COR-L47 (cell line): ENCODE data around the gene PEX26.
"Not testable (repeated sequence)": the region's sequence is repeated elsewhere in the genome, so short reads cannot be mapped to it uniquely, and the experiment has no call there.

Source experiments
- DNase-seq: peaks from one replicate; lab custom pipeline; 2025; lab: John Stamatoyannopoulos, UW

Gene PEX26

DNA sequence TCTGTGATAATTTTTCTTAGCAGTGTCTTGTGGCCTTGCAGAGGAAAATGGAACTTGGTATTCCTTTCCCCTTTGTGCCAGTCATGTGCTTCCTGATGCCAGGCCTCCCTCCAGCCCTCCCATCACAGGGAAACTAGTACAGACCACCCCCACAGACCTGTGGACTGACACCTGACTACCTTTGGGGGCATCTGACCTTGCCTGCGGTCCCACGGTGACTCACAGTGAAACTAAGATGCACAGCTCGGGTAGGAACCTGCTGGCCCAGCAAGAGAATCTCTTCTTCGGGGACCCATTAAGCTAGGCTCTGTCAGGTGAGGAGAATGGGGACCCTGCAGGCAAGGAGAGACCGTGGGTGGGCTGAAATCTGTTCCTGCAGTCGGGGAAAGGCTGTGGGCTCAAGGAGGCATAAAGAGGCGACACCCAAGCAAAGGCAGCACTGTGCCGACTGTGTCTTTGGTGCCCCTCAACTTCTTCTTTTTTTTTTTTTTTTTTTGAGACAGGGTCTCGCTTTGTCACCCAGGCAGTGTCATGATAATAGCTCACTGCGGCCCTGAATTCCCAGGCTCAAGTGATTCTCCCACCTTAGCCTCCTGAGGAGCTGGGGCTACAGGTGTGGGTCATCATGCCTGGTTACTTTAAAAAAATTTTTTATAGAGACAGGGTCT is 20.8 kb upstream of the PEX26 start:
- no peak for DNase-seq

DNA sequence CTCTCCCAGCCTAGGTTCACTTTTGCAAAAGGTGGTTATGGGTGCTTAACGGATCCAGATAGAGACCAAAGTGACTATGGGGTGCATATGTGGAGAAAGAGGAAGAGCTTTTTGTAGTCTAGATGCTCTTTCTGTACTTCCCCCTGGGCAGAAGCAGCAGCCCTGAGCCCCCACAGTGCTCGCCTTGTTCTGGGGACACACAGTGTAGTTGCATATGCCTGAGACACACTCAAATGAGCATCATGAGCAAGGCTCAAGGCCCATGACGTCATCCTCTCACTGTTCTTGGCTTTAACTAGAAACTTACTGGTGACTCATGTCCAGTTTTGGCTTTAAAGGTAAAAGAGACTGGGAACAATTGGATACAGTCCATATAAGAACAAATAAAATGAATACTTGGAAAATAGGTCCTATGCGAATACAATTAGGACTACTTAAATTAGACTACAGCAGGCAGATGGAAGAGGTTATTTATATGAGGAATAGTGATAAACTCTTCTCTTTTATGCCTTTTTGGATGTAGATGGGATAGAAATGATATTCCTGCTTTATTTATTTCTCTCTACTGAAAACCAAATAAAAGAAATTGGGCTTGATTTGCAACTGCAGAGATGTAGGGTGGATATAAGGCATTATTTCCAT is 20.1 kb upstream of the PEX26 start:
- no peak for DNase-seq

- DNase-seq, result no peak
Measured at GRCh38 chr22:18058371-18059093, 19.3 kb upstream of the PEX26 start.

GRCh38 chr22:18059094-18059417 is 18.7 kb upstream of the PEX26 start:
- DNase-seq, result no peak

GRCh38 chr22:18059473-18059872 is 18.3 kb upstream of the PEX26 start:
- DNase-seq, result no peak

DNA sequence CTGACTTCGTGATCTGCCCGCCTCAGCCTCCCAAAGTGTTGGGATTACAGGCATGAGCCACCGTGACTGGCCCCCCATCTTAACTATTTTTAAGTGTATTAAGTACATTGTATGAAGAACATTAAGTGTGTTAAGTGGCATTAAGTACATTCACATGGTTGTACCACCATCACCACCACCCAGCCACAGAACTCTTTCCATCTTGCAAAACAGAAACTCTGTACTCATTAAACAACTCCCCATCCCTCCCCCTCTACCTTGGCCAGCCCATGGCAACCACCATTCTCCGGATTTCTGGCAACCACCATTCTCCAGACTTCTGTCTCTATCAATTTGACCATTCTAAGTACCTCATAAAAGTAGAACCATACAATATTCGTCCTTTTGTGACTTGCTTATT is 17.8 kb upstream of the PEX26 start:
- DNase-seq, result no peak

DNA sequence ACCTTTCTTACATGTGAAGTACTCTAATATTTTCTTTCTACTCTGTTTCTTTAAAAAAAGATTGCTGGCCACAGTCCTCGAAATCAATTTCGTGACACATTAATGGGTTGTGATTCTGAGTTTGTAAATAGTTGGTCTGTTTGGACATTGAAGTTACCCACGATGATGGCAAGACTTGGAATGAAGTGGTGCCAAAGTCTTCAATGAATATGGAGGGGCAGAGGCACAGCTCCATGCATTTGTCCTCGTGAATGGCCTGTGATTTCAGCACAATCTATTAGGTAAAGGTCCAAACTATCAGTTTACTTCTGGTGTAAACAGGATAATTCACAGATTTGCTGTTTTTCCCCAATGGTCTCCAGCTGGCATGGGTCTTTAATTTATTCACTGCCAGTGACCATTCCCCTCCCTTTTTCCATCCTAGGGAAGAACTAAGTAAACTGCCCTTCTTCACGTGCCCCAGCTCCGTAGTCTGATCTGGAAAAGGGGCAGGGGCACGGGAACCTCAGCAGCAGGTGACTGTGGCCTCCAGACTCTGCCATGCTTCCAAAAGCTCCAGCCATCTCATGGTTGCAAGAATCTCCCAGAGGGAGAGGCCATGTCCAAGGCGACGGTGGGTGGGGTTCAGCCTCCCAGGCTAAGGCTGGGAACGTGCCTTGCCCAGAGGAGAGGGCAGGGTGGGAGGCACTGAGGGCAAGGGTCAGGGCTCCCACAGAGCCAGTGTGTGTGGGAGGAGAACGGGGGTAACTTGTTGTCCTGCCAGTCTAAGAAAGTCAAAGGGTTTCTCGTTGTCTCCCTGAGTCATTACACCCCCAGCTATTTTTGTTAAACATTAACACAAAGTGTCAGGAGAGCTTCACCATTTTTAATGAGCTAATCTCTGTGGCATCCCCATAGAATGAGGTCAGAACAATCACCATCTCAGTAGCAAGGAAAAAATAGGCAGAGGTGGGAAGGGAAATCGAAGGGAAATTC is 16.9 kb upstream of the PEX26 start:
- no peak for DNase-seq

- DNase-seq, result no peak
Measured at GRCh38 chr22:18062421-18062820, 15.4 kb upstream of the PEX26 start.

GRCh38 chr22:18063306-18063705 is 14.5 kb upstream of the PEX26 start:
- no peak for DNase-seq

DNA sequence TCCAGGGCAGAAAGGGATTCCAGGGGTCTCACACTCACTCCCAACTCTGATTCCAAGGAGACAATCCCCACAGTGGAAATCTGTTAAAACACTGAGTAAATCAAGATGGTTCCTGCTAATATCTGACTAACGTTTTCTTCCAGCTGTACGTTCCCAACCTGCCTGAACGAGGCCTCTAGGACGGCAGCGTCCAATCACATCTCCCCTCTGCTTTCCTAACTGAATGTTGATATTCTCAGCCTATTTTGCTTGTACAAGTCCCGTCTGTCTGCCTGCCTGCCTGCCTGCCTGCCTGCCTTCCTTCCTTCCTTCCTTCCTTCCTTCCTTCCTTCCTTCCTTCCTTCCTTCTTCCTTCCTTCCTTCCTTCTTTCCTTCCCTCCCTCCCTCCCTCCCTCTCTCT is 14.1 kb upstream of the PEX26 start:
- DNase-seq, result not testable (repeated sequence)

- no peak for DNase-seq
Measured at GRCh38 chr22:18064636-18065035, 13.2 kb upstream of the PEX26 start.

GRCh38 chr22:18065256-18065655 is 12.5 kb upstream of the PEX26 start:
- DNase-seq, result no peak

DNA sequence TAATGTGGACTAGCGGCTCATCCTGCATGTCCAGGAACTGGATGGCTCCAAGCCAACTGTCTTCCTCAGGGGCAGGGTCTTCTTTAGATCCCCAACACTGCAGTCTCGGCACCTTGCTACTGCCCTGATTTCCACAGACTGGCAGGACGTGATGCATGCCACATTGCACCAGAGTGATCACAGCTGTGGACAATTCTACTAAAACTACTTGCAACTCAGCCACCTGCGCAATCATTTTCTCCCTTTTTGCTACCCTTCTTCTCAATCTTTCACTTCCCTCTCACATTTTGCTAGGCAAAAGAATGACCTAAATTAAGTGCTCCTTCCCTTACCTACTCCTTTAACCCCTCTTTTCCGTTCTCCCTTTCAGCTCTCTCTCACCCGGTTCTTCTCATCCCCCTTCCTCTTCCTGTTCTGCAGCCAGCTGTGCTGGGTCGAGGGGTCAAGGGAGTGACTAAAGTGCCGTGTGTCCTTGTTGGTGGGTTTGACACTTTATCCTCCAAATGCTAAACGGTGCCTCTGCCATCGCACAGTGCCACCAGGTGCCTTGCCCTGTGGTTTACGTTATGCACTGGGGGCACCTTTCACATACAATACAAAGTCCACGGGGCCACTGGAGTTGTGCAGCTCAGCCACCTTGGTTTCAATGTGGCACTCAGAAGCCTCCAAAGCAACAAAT is 11.5 kb upstream of the PEX26 start:
- DNase-seq, result no peak

GRCh38 chr22:18067121-18067520 is 10.7 kb upstream of the PEX26 start:
- DNase-seq, result no peak

GRCh38 chr22:18067548-18068341 is 10.0 kb upstream of the PEX26 start:
- DNase-seq, result no peak

DNA sequence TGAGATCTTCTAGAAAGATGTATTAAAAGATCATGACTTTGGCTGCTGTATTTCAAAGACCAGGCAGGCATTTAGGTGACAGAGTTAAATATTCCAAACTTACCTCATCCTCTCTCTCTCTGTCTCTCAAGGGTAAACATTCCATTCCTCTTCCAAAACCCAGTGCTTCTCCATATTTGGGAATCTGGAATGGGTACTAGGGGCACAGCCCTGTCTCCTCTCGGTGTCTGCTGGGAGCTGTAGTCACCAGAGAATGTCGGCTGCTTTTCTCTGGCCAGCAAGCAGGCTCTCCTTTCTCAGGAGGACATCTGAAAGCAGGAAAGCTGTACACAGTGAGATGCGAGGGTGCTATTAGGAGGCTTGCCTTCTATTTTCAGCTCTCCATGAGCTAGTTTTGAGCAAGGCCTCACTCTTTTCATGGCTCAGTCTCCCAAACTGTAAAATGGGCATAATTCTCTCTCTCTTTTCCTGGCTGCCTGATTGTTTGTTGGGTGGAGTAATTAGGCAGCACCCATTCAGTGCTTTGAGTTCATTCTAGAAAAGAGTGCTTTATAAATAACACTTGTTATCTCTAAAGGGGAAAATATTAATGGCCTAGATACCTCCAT is 9.3 kb upstream of the PEX26 start:
- DNase-seq, result no peak

DNA sequence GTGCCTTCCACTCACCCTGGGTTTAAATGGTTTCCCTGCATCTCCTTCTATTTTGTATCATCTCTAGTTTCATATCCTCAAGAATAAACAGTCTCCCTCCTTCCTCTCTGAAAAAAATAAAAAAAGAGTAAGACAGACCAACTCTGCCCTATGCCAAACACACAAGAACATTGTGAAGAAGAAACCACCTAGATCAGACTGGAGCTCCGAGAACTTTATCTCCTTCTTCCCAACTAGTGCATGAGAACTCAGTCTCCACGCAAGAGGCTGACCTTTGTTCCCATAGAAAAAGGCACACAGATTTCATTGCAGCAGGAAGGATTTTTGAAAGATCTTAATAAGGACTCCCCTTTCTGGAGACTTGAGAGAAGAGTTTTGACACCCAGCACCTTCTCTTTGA is 8.7 kb upstream of the PEX26 start:
- DNase-seq, result no peak

GRCh38 chr22:18070041-18070440 is 7.7 kb upstream of the PEX26 start:
- DNase-seq, result no peak

- DNase-seq, result no peak
Measured at GRCh38 chr22:18070556-18071306, 7.1 kb upstream of the PEX26 start.
